Karpas-422 (cell line): ENCODE results near the gene PTPN7. TPM values are rescaled to one million over a fixed set of nuclear protein-coding genes. Genes with fewer than 3 reads are reported as not detected.

Experiments used
- DNase-seq: peaks from one replicate; pipeline ENCODE4 v3.0.0-alpha.2; 2015
- H2AFZ ChIP-seq: fragments of 200-600 bp; sonication (generic); 2 replicates; pipeline ENCODE4 v1.6.1; 2014; ENCODE audit warnings: antibody characterized with exemption, low read length, mixed read lengths
- H3K27ac ChIP-seq: fragments of 200-600 bp; sonication (generic); 2 replicates; pipeline ENCODE4 v1.5.1; 2014; ENCODE audit warnings: mild to moderate bottlenecking, low read length, moderate library complexity
- H3K27me3 ChIP-seq: fragments of 200-600 bp; sonication (generic); 2 replicates; pipeline ENCODE4 v1.6.1; 2014; ENCODE audit warnings: low read length, mixed read lengths
- H3K36me3 ChIP-seq: fragments of 200-600 bp; sonication (generic); 2 replicates; pipeline ENCODE4 v1.6.1; 2014; ENCODE audit warnings: low read length, mixed read lengths; ENCODE audit not compliant: insufficient read depth
- H3K4me1 ChIP-seq: fragments of 200-600 bp; sonication (generic); 2 replicates; pipeline ENCODE4 v1.6.1; 2014; ENCODE audit warnings: mild to moderate bottlenecking, low read length, mixed read lengths
- H3K4me2 ChIP-seq: fragments of 200-600 bp; sonication (generic); 2 replicates; pipeline ENCODE4 v1.6.1; 2014; ENCODE audit warnings: low read length, low read depth, mild to moderate bottlenecking; ENCODE audit not compliant: poor library complexity, severe bottlenecking
- H3K4me3 ChIP-seq: fragments of 200-600 bp; sonication (generic); 2 replicates; pipeline ENCODE4 v1.5.1; 2014; ENCODE audit warnings: mild to moderate bottlenecking, antibody characterized with exemption, low read length, mixed read lengths
- H3K79me2 ChIP-seq: fragments of 200-600 bp; sonication (generic); 2 replicates; pipeline ENCODE4 v1.6.1; 2014; ENCODE audit warnings: mild to moderate bottlenecking, low read length, mixed read lengths
- H3K9ac ChIP-seq: fragments of 200-600 bp; sonication (generic); 2 replicates; pipeline ENCODE4 v1.6.0; 2014; ENCODE audit warnings: low read length
- H3K9me2 ChIP-seq: fragments of 200-600 bp; sonication (generic), shearing (Covaris generic); replicated peaks from 2 replicates; pipeline ENCODE4 v1.6.0; 2014; ENCODE audit warnings: mild to moderate bottlenecking, low read length, moderate library complexity; ENCODE audit not compliant: insufficient read depth
- H3K9me3 ChIP-seq: fragments of 300-700, 200-600 bp; sonication (generic); 2 replicates; pipeline ENCODE4 v1.6.1; 2014; ENCODE audit warnings: low read length, mixed read lengths
- H4K20me1 ChIP-seq: fragments of 200-600 bp; sonication (generic); 2 replicates; pipeline ENCODE4 v1.6.1; 2014; ENCODE audit warnings: mild to moderate bottlenecking, antibody characterized with exemption, low read length, low read depth; ENCODE audit not compliant: insufficient read depth
- total RNA-seq: library from RNA; depleted of rRNA; stranded (reverse); fragments of >200 nt; shearing (Covaris generic); gene quantifications from 2 replicates; pipeline ENCODE4 v1.2.3, GENCODE V29; 2014; ENCODE audit warnings: low replicate concordance

Gene PTPN7
- total RNA-seq, 1 experiment from 2014 or later = 33.4 TPM

GRCh38 chr1:202129453-202130296 is 30.7 kb downstream of the PTPN7 start:
- Histone ChIP-seq H3K36me3 (peaks cover 8% of the 10 kb centered on the region), H2AFZ (no peak overlapping the region), H3K9me3 (no peaks in the 10 kb centered on the region), H3K9ac (no peak overlapping the region), H3K4me2 (no peak overlapping the region), H3K79me2 (no peaks in the 10 kb centered on the region), H3K9me2 (no peaks in the 10 kb centered on the region), H4K20me1 (no peaks in the 10 kb centered on the region; the same call in 1 of the 2 replicates), H3K27ac (no peak overlapping the region), H3K4me1 (no peaks in the 10 kb centered on the region), H3K4me3 (no peak overlapping the region), H3K27me3 (no peaks in the 10 kb centered on the region)
- no peak for DNase-seq

- H3K27ac ChIP-seq = no peak overlapping the region
- no peak overlapping the region for H2AFZ ChIP-seq
- no peak for DNase-seq
- no peak overlapping the region for H3K9ac ChIP-seq
- H4K20me1 ChIP-seq = no peaks in the 10 kb centered on the region
- no peaks in the 10 kb centered on the region for H3K79me2 ChIP-seq
- no peaks in the 10 kb centered on the region for H3K4me1 ChIP-seq
- H3K9me2 ChIP-seq = no peaks in the 10 kb centered on the region
- no peaks in the 10 kb centered on the region for H3K27me3 ChIP-seq
- H3K9me3 ChIP-seq = no peaks in the 10 kb centered on the region
- H3K36me3 ChIP-seq = peaks cover under 1% of the 10 kb centered on the region; the same call in 1 of the 2 replicates
- no peak overlapping the region for H3K4me3 ChIP-seq
- H3K4me2 ChIP-seq = no peak overlapping the region
Observed at GRCh38 chr1:202127836-202128622, 32.4 kb downstream of the PTPN7 start.

- Histone ChIP-seq H3K36me3 (no peaks in the 10 kb centered on the region), H2AFZ (no peak overlapping the region), H3K79me2 (no peaks in the 10 kb centered on the region), H3K9ac (no peak overlapping the region), H3K27me3 (no peaks in the 10 kb centered on the region), H3K4me3 (no peak overlapping the region), H3K4me1 (no peaks in the 10 kb centered on the region), H3K9me3 (no peaks in the 10 kb centered on the region), H3K4me2 (no peak overlapping the region), H4K20me1 (no peaks in the 10 kb centered on the region), H3K9me2 (no peaks in the 10 kb centered on the region), H3K27ac (no peak overlapping the region)
- DNase-seq = no peak
Observed at GRCh38 chr1:202127061-202127460, 33.3 kb downstream of the PTPN7 start.

GRCh38 chr1:202126426-202126825 is 34.0 kb downstream of the PTPN7 start:
- Histone ChIP-seq H4K20me1 (no peaks in the 10 kb centered on the region), H2AFZ (no peak overlapping the region), H3K9ac (no peak overlapping the region), H3K9me2 (no peaks in the 10 kb centered on the region), H3K79me2 (no peaks in the 10 kb centered on the region), H3K4me3 (no peak overlapping the region), H3K36me3 (no peaks in the 10 kb centered on the region), H3K27me3 (no peaks in the 10 kb centered on the region), H3K9me3 (no peaks in the 10 kb centered on the region), H3K27ac (no peak overlapping the region), H3K4me1 (no peaks in the 10 kb centered on the region), H3K4me2 (no peak overlapping the region)
- no peak for DNase-seq

- no peaks in the 10 kb centered on the region for H3K27me3 ChIP-seq
- H3K27ac ChIP-seq = no peak overlapping the region
- H3K4me2 ChIP-seq = no peak overlapping the region
- H3K36me3 ChIP-seq = no peaks in the 10 kb centered on the region
- no peak for DNase-seq
- no peak overlapping the region for H2AFZ ChIP-seq
- H4K20me1 ChIP-seq = no peaks in the 10 kb centered on the region
- no peaks in the 10 kb centered on the region for H3K9me2 ChIP-seq
- no peak overlapping the region for H3K4me3 ChIP-seq
- no peak overlapping the region for H3K9ac ChIP-seq
- no peaks in the 10 kb centered on the region for H3K9me3 ChIP-seq
- H3K4me1 ChIP-seq = no peaks in the 10 kb centered on the region
- no peaks in the 10 kb centered on the region for H3K79me2 ChIP-seq
Observed at GRCh38 chr1:202125611-202126010, 34.8 kb downstream of the PTPN7 start.

GRCh38 chr1:202124142-202124541 is 36.3 kb downstream of the PTPN7 start:
- no peaks in the 10 kb centered on the region for H3K4me1 ChIP-seq
- no peak overlapping the region for H3K4me2 ChIP-seq

GRCh38 chr1:202123336-202123813 is 37.0 kb downstream of the PTPN7 start:
- no peak overlapping the region for H3K27ac ChIP-seq
- no peaks in the 10 kb centered on the region for H3K27me3 ChIP-seq
- no peak for DNase-seq

More at GRCh38 chr1:202124142-202124541, 36.3 kb downstream of the PTPN7 start:
- Histone ChIP-seq H3K79me2 (no peaks in the 10 kb centered on the region), H3K4me3 (no peak overlapping the region), H4K20me1 (no peaks in the 10 kb centered on the region), H3K9me3 (no peaks in the 10 kb centered on the region), H3K27me3 (no peaks in the 10 kb centered on the region), H2AFZ (no peak overlapping the region), H3K9ac (no peak overlapping the region), H3K27ac (no peak overlapping the region), H3K9me2 (no peaks in the 10 kb centered on the region), H3K36me3 (no peaks in the 10 kb centered on the region)
- DNase-seq = no peak

GRCh38 chr1:202122639-202123335 is 37.6 kb downstream of the PTPN7 start, which contains the start of gene GPR37L1:
Gene GPR37L1 (plus strand): TSS chr1:202122917. CDS start chr1:202122964, 47 bp downstream.
- Histone ChIP-seq H2AFZ (no peak within 1 kb of the TSS), H3K4me2 (no peak within 1 kb of the TSS), H3K9me3 (no peaks in the 10 kb centered on the region), H3K27ac (no peak within 1 kb of the TSS), H3K9ac (no peak within 1 kb of the TSS), H4K20me1 (no peaks in the 10 kb centered on the region), H3K27me3 (no peaks in the 10 kb centered on the region), H3K4me1 (no peaks in the 10 kb centered on the region), H3K4me3 (no peak within 1 kb of the TSS), H3K79me2 (no peaks in the 10 kb centered on the region), H3K9me2 (no peaks in the 10 kb centered on the region), H3K36me3 (no peaks in the 10 kb centered on the region)
- no peak for DNase-seq

More at GRCh38 chr1:202123336-202123813, 37.0 kb downstream of the PTPN7 start:
- H3K36me3 ChIP-seq = no peaks in the 10 kb centered on the region
- H3K4me2 ChIP-seq = no peak overlapping the region
- no peaks in the 10 kb centered on the region for H3K4me1 ChIP-seq
- no peaks in the 10 kb centered on the region for H3K9me2 ChIP-seq
- no peak overlapping the region for H3K4me3 ChIP-seq
- H3K9ac ChIP-seq = no peak overlapping the region
- no peaks in the 10 kb centered on the region for H3K79me2 ChIP-seq
- no peaks in the 10 kb centered on the region for H3K9me3 ChIP-seq
- H4K20me1 ChIP-seq = no peaks in the 10 kb centered on the region
- no peak overlapping the region for H2AFZ ChIP-seq
